Right lobe of liver (tissue), 4 donors: ENCODE measurements around the gene ABCA9.

Experiments used
- CTCF ChIP-seq, 4 donors: fragments of 200-600 bp in 3 of 4; fragments of 450-650 bp in 1 of 4; IDR thresholded peaks; one replicate each; pipeline versions ENCODE4 v1.5.1 to v1.8.0; 2016 to 2022; ENCODE audit warnings: antibody characterized with exemption in 4 of 4, mild to moderate bottlenecking in 2 of 4
- POLR2A ChIP-seq: fragments of 450-650 bp; IDR thresholded peaks from one replicate; pipeline ENCODE4 v1.6.1; 2017; ENCODE audit warnings: antibody characterized with exemption, mild to moderate bottlenecking
- donor health status: DM: no; HTN: no; CAD: no.
- donor health status: DM: no; HTN: no; CAD: no.
- donor health status: DM: no; HTN: yes; CAD: no.

DNA sequence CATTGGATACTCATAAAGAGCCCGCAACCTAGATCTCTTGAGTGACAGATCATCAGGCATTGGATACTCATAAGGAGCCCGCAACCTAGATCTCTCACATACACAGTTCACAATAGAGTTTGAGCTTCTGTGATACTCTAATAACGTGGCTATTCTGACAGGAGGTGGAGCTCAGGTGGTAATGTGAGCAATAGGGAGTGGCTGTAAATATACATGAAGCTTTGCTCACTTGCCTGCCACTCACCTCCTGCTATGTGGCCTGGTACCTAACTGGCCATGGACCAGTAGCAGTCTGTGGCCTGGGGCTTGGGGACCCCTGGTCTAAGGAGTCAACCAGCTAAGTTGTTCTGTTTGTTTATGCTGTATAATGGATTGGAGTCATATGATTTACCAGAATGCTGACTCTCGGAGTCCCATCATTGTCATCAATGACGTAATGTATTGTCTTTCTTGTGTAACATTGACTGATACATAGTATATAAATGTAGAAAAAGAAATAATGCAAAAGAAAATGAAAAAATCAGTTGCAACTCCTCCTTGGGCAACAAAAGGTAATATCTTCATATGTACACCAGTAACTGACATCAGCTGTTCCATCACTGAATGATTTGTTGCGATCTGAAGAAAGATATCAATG, 17.5 kb downstream of the ABCA9 start:
- TF ChIP-seq CTCF (IDR thresholded peaks at IDR 0.05) (no peak), POLR2A (no peak)
